ENCODE measurements around the gene ACMSD. TPM values are rescaled to one million over a fixed set of nuclear protein-coding genes. Genes with fewer than 3 reads are reported as not detected.

ACMSD gene
- total and polyA plus RNA-seq, 2 experiments from 2014 or later: 6.7 to 8.6 TPM

DNA sequence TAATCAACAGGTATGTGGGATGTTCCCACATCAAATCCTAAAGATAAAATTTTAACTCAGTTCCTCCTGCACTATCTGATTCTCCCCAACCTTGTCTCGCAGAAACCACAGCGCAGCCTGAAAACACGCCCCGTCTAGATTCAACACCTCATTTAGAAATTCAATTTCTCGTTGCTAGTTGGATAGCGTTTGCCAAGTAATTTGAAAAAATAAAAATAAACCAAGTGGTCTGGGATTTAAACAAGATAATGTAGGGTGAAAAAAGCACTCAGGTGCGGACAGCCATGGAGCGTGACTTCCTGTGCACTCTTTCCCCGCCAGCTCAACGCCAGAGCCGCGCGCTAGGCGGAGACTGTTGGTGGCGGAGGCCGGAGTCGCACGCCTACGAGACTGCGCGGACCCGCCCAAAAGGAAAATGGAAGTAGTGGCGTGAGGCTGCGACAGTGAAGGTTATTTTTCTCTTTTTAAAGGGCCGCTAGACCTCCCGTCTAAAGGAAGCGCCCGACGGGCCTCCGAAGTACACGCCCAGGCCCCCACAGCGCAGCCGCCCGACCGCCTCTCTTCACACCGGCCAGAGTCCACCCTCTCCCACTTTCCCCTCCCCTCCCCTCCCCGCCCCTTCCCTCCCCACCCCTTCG lies 79.6 kb downstream of the ACMSD start:
- 0% methylated on average over 25 of the region's 38 CpGs for WGBS (ENCODE audit: low lambda C conversion rate, missing lambda C conversion rate)
- peaks cover 14% of the 10 kb centered on the region for H3K4me1 ChIP-seq (ENCODE audit: insufficient read depth)
- peak overlapping the region; percentile 75 for H3K4me2 ChIP-seq
- H3K36me3 ChIP-seq (replicated peaks; ENCODE audit: insufficient read depth, low read depth): no peaks in the 10 kb centered on the region
- H3K9me3 ChIP-seq (ENCODE audit: low read depth): no peaks in the 10 kb centered on the region
- H3K79me2 ChIP-seq: peaks cover 47% of the 10 kb centered on the region
- no peaks in the 10 kb centered on the region for H3K27me3 ChIP-seq
- peaks cover 36% of the 10 kb centered on the region for H4K20me1 ChIP-seq (ENCODE audit: insufficient read depth, poor library complexity, severe bottlenecking)
- no peaks in the 10 kb centered on the region for H3K9me2 ChIP-seq (replicated peaks; ENCODE audit: insufficient read depth)
- peak overlapping the region; percentile 60 for H3K4me3 ChIP-seq
- TF ChIP-seq CTCF (IDR thresholded peaks at IDR 0.05; ENCODE audit: poor library complexity) (peak; percentile 23), EZH2phosphoT487 (IDR thresholded peaks at IDR 0.05; ENCODE audit: low read depth, severe bottlenecking, unreplicated experiment) (no peak)
- no peak for DNase-seq (ENCODE audit: low spot score)
- H3K27ac ChIP-seq: peak overlapping the region; percentile 99
- peak overlapping the region; percentile 85 for H2AFZ ChIP-seq

- H3K79me2 ChIP-seq: peaks cover 55% of the 10 kb centered on the region
Observed at GRCh38 chr2:134918526-134919340, 80.3 kb downstream of the ACMSD start, which contains the start of gene CCNT2. TSS of gene CCNT2 (plus strand) at chr2:134918822. CDS start at chr2:134918855, 33 bp downstream.

GRCh38 chr2:134919341-134920210 lies 81.2 kb downstream of the ACMSD start:
- H3K27ac ChIP-seq: peak overlapping the region; percentile 99
- TF ChIP-seq CTCF (IDR thresholded peaks at IDR 0.05; ENCODE audit: poor library complexity) (no peak), EZH2 (IDR thresholded peaks at IDR 0.05; ENCODE audit: borderline replicate concordance) (no peak), EZH2phosphoT487 (IDR thresholded peaks at IDR 0.05; ENCODE audit: low read depth, severe bottlenecking, unreplicated experiment) (no peak)
- H3K27me3 ChIP-seq: no peaks in the 10 kb centered on the region
- no peaks in the 10 kb centered on the region for H3K36me3 ChIP-seq (replicated peaks; ENCODE audit: insufficient read depth, low read depth)
- H4K20me1 ChIP-seq (ENCODE audit: insufficient read depth, poor library complexity, severe bottlenecking): peaks cover 50% of the 10 kb centered on the region
- peak overlapping the region; percentile 55 for H2AFZ ChIP-seq
- DNase-seq (ENCODE audit: low spot score): no peak
- no peaks in the 10 kb centered on the region for H3K9me3 ChIP-seq (ENCODE audit: low read depth)
- peak overlapping the region; percentile 68 for H3K4me3 ChIP-seq
- under 1% methylated on average over 30 of the region's 30 CpGs for WGBS (ENCODE audit: low lambda C conversion rate, missing lambda C conversion rate)
- peak overlapping the region; percentile 84 for H3K4me2 ChIP-seq
- H3K4me1 ChIP-seq (ENCODE audit: insufficient read depth): peaks cover 14% of the 10 kb centered on the region
- H3K9me2 ChIP-seq (replicated peaks; ENCODE audit: insufficient read depth): no peaks in the 10 kb centered on the region
- H3K79me2 ChIP-seq: peaks cover 63% of the 10 kb centered on the region

More at GRCh38 chr2:134918526-134919340, 80.3 kb downstream of the ACMSD start, which contains the start of gene CCNT2:
- H3K4me1 ChIP-seq (ENCODE audit: insufficient read depth): peaks cover 14% of the 10 kb centered on the region
- peak within 1 kb of the TSS; percentile 99 for H3K27ac ChIP-seq
- peak within 1 kb of the TSS; percentile 84 for H3K4me2 ChIP-seq
- WGBS (ENCODE audit: low lambda C conversion rate, missing lambda C conversion rate): 1% methylated on average over 56 of the region's 83 CpGs
- H3K9me3 ChIP-seq (ENCODE audit: low read depth): no peaks in the 10 kb centered on the region
- peaks cover 43% of the 10 kb centered on the region for H4K20me1 ChIP-seq (ENCODE audit: insufficient read depth, poor library complexity, severe bottlenecking)
- TF ChIP-seq EZH2phosphoT487 (IDR thresholded peaks at IDR 0.05; ENCODE audit: low read depth, severe bottlenecking, unreplicated experiment) (no peak), CTCF (IDR thresholded peaks at IDR 0.05; ENCODE audit: poor library complexity) (no peak), EZH2 (IDR thresholded peaks at IDR 0.05; ENCODE audit: borderline replicate concordance) (no peak)
- H3K36me3 ChIP-seq (replicated peaks; ENCODE audit: insufficient read depth, low read depth): no peaks in the 10 kb centered on the region
- no peaks in the 10 kb centered on the region for H3K9me2 ChIP-seq (replicated peaks; ENCODE audit: insufficient read depth)
- H3K4me3 ChIP-seq: peak within 1 kb of the TSS; percentile 68
- H3K27me3 ChIP-seq: no peaks in the 10 kb centered on the region
- DNase-seq (ENCODE audit: low spot score): peak; percentile 99
- peak within 1 kb of the TSS; percentile 85 for H2AFZ ChIP-seq
